SU-DHL-6 (cell line): ENCODE data around the gene CADM1.

Experiments used
- CTCF ChIP-seq: fragments of 200-600 bp; sonication (generic); IDR thresholded peaks from one replicate; pipeline ENCODE4 v1.5.1; 2017; ENCODE audit warnings: antibody characterized with exemption, mild to moderate bottlenecking, low read length, moderate library complexity; ENCODE audit not compliant: insufficient read depth, poor library complexity, severe bottlenecking
- EZH2phosphoT487 ChIP-seq: fragments of 200-600 bp; sonication (generic), shearing (Covaris generic); conservative IDR thresholded peaks from 2 replicates; pipeline ENCODE4 v1.6.1; 2018; ENCODE audit warnings: mild to moderate bottlenecking, antibody characterized with exemption, low read length, moderate library complexity, mixed read lengths

- TF ChIP-seq CTCF: no peak
- TF ChIP-seq EZH2phosphoT487: no peak
Observed at GRCh38 chr11:115290893-115291292, 213.3 kb downstream of the CADM1 start.
